ENCODE measurements around the gene CUZD1.

Gene CUZD1

DNA sequence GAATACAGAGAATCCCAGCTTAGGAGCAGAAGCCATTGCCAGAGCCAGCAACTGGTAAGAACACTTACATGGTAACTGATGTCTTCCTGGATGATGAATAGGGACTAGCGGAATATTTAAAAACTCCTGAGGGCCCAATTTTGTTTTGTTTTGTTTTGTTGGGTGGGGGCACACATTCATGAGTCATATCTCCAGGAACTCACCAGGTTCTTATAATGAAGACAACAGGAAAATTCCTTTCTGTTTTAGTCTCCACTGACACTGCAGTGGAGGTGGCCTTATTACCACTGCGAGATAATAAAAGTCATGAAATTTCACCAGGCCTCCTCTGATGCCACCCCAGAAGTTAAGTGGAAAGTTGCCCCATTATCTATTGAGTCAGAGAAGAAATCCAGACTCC, 6.6 kb upstream of the CUZD1 start:
- ATAC-seq (ENCODE audit: insufficient read depth, low read depth) (no peak), DNase-seq (no peak)
- H3K27me3 ChIP-seq (ENCODE audit: insufficient read depth, low read length, poor library complexity) = no peaks in the 10 kb centered on the region
- H3K9me3 ChIP-seq (ENCODE audit: insufficient read depth, low read length, severe bottlenecking) = no peaks in the 10 kb centered on the region
- no peak overlapping the region for H2AFZ ChIP-seq (ENCODE audit: low read depth, low read length)
- peaks cover 18% of the 10 kb centered on the region for H3K79me2 ChIP-seq (ENCODE audit: insufficient read depth, low read length)
- H3K9ac ChIP-seq (ENCODE audit: low read depth, low read length) = no peak overlapping the region
- H3K4me1 ChIP-seq (ENCODE audit: insufficient read depth, low read length) = peaks cover 39% of the 10 kb centered on the region
- H3K27ac ChIP-seq (ENCODE audit: low read length) = no peak overlapping the region
- H3K4me2 ChIP-seq (ENCODE audit: insufficient read depth, low read length) = no peak overlapping the region
- no peak overlapping the region for H3K4me3 ChIP-seq (ENCODE audit: low read depth in 1 of 2, low read length in 2 of 2)
- TF ChIP-seq, protein P1, sequence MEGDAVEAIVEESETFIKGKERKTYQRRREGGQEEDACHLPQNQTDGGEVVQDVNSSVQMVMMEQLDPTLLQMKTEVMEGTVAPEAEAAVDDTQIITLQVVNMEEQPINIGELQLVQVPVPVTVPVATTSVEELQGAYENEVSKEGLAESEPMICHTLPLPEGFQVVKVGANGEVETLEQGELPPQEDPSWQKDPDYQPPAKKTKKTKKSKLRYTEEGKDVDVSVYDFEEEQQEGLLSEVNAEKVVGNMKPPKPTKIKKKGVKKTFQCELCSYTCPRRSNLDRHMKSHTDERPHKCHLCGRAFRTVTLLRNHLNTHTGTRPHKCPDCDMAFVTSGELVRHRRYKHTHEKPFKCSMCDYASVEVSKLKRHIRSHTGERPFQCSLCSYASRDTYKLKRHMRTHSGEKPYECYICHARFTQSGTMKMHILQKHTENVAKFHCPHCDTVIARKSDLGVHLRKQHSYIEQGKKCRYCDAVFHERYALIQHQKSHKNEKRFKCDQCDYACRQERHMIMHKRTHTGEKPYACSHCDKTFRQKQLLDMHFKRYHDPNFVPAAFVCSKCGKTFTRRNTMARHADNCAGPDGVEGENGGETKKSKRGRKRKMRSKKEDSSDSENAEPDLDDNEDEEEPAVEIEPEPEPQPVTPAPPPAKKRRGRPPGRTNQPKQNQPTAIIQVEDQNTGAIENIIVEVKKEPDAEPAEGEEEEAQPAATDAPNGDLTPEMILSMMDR (IDR thresholded peaks at IDR 0.05; ENCODE audit: borderline replicate concordance, extremely low read depth, low read length, poor library complexity, severe bottlenecking) = no peak
- no peak for TF ChIP-seq EZH2 (IDR thresholded peaks at IDR 0.05; ENCODE audit: borderline replicate concordance, low read depth, low read length, severe bottlenecking)
- peaks cover 43% of the 10 kb centered on the region for H3K36me3 ChIP-seq (ENCODE audit: insufficient read depth, low read length)
- H4K20me1 ChIP-seq (ENCODE audit: insufficient read depth, low read length) = peaks cover 19% of the 10 kb centered on the region

DNA sequence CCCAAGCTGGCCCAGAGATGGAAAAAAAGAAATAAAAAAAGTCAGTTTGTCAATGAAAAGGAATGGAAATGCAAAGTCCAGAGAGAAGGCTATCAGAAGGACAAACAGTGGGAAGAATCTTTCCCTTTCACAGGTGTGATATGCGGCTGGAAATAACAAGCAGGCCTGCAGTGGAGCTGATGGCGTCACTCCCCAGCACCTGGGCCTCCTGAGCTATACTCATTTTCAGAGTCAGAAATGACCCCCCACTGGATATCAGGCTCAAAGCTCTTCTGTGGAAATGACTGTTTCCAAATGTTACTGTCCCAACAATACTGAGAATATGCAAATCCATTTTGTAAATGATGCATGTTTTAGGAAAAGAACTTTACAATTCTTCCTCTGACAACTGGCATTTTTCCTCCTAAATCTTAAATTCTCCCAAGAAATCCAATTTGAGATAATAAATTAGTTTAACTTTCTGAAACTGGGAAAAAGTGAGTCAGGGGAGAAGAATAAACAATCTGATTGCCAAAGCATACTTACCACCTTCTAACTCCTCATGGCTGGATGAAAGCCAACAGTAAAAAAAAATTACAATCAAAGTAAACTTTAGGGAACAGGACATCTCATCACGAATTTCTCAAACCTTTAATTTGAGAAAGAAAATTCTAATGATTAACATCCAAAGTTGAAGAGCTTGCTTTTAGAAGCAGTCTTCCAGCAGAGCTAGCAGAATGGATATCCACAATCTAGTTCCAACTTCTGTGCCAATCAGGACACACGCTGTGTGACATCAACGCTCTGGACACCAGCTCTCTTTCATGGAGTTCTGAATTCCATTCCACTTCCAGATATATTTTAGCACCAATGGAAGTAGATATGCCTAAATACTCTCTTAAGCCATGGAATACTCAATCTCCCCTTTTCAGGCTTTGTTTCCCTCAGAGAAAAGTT, 5.3 kb upstream of the CUZD1 start:
- H3K36me3 ChIP-seq (ENCODE audit: insufficient read depth, low read length) = peaks cover 48% of the 10 kb centered on the region
- no peak for TF ChIP-seq EZH2 (IDR thresholded peaks at IDR 0.05; ENCODE audit: borderline replicate concordance, low read depth, low read length, severe bottlenecking)
- TF ChIP-seq, protein P1 (IDR thresholded peaks at IDR 0.05; ENCODE audit: borderline replicate concordance, extremely low read depth, low read length, poor library complexity, severe bottlenecking) = no peak
- H3K27me3 ChIP-seq (ENCODE audit: insufficient read depth, low read length, poor library complexity) = no peaks in the 10 kb centered on the region
- H3K9ac ChIP-seq (ENCODE audit: low read depth, low read length) = no peak overlapping the region
- no peak overlapping the region for H2AFZ ChIP-seq (ENCODE audit: low read depth, low read length)
- no peak overlapping the region for H3K27ac ChIP-seq (ENCODE audit: low read length)
- no peak overlapping the region for H3K4me2 ChIP-seq (ENCODE audit: insufficient read depth, low read length)
- peaks cover 6% of the 10 kb centered on the region; the same call in 1 of the 2 replicates for H3K79me2 ChIP-seq (ENCODE audit: insufficient read depth, low read length)
- DNase-seq = no peak
- peaks cover 39% of the 10 kb centered on the region for H3K4me1 ChIP-seq (ENCODE audit: insufficient read depth, low read length)
- no peak for ATAC-seq (ENCODE audit: insufficient read depth, low read depth)
- H4K20me1 ChIP-seq (ENCODE audit: insufficient read depth, low read length) = peaks cover 8% of the 10 kb centered on the region; the same call in 1 of the 2 replicates
- H3K4me3 ChIP-seq (ENCODE audit: low read depth in 1 of 2, low read length in 2 of 2) = no peak overlapping the region
- no peaks in the 10 kb centered on the region for H3K9me3 ChIP-seq (ENCODE audit: insufficient read depth, low read length, severe bottlenecking)

DNA sequence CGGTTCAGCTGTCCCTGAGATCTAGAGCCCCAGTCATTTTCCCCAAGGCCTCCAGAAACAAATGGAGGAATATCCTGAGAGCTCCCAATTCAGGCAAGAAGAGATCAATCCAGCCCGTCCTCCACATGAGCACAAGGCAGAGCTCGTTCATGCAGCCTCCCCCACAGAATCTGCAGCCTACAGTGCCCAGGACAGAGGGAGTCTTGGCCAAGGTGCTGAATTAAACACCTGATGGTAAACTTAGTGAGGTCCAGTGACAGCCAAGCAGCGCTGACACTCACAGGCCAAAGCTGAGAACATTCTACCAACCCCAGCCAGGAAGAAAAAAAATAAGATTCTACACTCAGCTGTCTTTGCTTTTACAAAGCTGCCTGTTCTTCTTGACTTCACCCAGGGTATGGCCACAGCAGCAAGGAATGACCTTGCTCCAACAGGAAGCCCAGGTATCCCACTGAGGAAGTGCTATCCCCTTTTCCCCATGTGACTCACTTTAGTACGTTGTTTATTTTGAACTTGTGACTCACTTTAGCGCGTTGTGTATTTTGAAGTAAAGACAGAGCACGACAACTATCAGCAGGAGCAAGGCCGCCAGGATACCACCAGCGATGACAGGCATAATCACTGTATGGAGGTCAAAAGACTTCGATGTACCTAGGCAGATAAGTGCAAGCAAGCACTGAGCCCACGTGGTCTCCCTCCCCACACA, 4.4 kb upstream of the CUZD1 start:
- Histone ChIP-seq H3K9ac (ENCODE audit: low read depth, low read length) (no peak overlapping the region), H3K4me3 (ENCODE audit: low read depth in 1 of 2, low read length in 2 of 2) (no peak overlapping the region), H3K27me3 (ENCODE audit: insufficient read depth, low read length, poor library complexity) (no peaks in the 10 kb centered on the region), H3K27ac (ENCODE audit: low read length) (no peak overlapping the region), H3K36me3 (ENCODE audit: insufficient read depth, low read length) (peaks cover 41% of the 10 kb centered on the region), H2AFZ (ENCODE audit: low read depth, low read length) (no peak overlapping the region), H3K79me2 (ENCODE audit: insufficient read depth, low read length) (no peaks in the 10 kb centered on the region), H3K9me3 (ENCODE audit: insufficient read depth, low read length, severe bottlenecking) (no peaks in the 10 kb centered on the region), H3K4me2 (ENCODE audit: insufficient read depth, low read length) (no peak overlapping the region), H3K4me1 (ENCODE audit: insufficient read depth, low read length) (peaks cover 39% of the 10 kb centered on the region), H4K20me1 (ENCODE audit: insufficient read depth, low read length) (peaks cover 2% of the 10 kb centered on the region; the same call in 1 of the 2 replicates)
- no peak for DNase-seq
- TF ChIP-seq, protein P1 (IDR thresholded peaks at IDR 0.05; ENCODE audit: borderline replicate concordance, extremely low read depth, low read length, poor library complexity, severe bottlenecking) = no peak
- no peak for TF ChIP-seq EZH2 (IDR thresholded peaks at IDR 0.05; ENCODE audit: borderline replicate concordance, low read depth, low read length, severe bottlenecking)
- ATAC-seq (ENCODE audit: insufficient read depth, low read depth) = no peak
